Mononuclear cell (primary cell): ENCODE data around the gene TSPAN32. TPM values are rescaled to one million over a fixed set of nuclear protein-coding genes. Genes with fewer than 3 reads are reported as not detected.
"Not testable (repeated sequence)": the region's sequence is repeated elsewhere in the genome, so short reads cannot be mapped to it uniquely, and the experiment has no call there.

Source experiments
- H3K27me3 ChIP-seq: 2 replicates; pipeline ENCODE4 v1.6.0; 2011; ENCODE audit warnings: low read length, control low read depth; ENCODE audit not compliant: insufficient read depth
- H3K4me1 ChIP-seq: 2 replicates; pipeline ENCODE4 v1.5.1; 2011; ENCODE audit warnings: mild to moderate bottlenecking, low read length, control low read depth; ENCODE audit not compliant: insufficient read depth
- H3K4me3 ChIP-seq: 2 replicates; pipeline ENCODE4 v1.5.1; 2011; ENCODE audit warnings: mild to moderate bottlenecking, low read length, moderate library complexity
- H3K9me3 ChIP-seq: 2 replicates; pipeline ENCODE4 v1.5.1; 2011; ENCODE audit warnings: low read depth, mild to moderate bottlenecking, control low read depth, low read length
- total RNA-seq: library from RNA; depleted of rRNA; stranded (reverse); fragments of >200 nt; gene quantifications from one replicate; pipeline ENCODE4 v1.2.3, GENCODE V29; 2012

TSPAN32 gene
- total RNA-seq, 1 donor, result 21.6 TPM

- no peak overlapping the region for H3K4me3 ChIP-seq
Observed at GRCh38 chr11:2271327-2272227, 30.2 kb upstream of the TSPAN32 start.

GRCh38 chr11:2272228-2272945 lies 29.4 kb upstream of the TSPAN32 start:
- H3K27me3 ChIP-seq, result peaks cover 6% of the 10 kb centered on the region
- H3K9me3 ChIP-seq, result no peaks in the 10 kb centered on the region
- no peak overlapping the region for H3K4me3 ChIP-seq
- peaks cover 29% of the 10 kb centered on the region for H3K4me1 ChIP-seq

More at GRCh38 chr11:2271327-2272227, 30.2 kb upstream of the TSPAN32 start:
- Histone ChIP-seq H3K4me1 (peaks cover 37% of the 10 kb centered on the region), H3K9me3 (no peaks in the 10 kb centered on the region), H3K27me3 (peaks cover 6% of the 10 kb centered on the region)

- peaks cover 6% of the 10 kb centered on the region for H3K27me3 ChIP-seq
- peaks cover 25% of the 10 kb centered on the region for H3K4me1 ChIP-seq
- H3K4me3 ChIP-seq, result no peak overlapping the region
- no peaks in the 10 kb centered on the region for H3K9me3 ChIP-seq
Observed at GRCh38 chr11:2272946-2273280, 28.9 kb upstream of the TSPAN32 start.

- Histone ChIP-seq H3K4me1 (peaks cover 21% of the 10 kb centered on the region), H3K27me3 (peaks cover 6% of the 10 kb centered on the region), H3K4me3 (no peak overlapping the region), H3K9me3 (no peaks in the 10 kb centered on the region)
Observed at GRCh38 chr11:2273311-2273710, 28.5 kb upstream of the TSPAN32 start.

DNA sequence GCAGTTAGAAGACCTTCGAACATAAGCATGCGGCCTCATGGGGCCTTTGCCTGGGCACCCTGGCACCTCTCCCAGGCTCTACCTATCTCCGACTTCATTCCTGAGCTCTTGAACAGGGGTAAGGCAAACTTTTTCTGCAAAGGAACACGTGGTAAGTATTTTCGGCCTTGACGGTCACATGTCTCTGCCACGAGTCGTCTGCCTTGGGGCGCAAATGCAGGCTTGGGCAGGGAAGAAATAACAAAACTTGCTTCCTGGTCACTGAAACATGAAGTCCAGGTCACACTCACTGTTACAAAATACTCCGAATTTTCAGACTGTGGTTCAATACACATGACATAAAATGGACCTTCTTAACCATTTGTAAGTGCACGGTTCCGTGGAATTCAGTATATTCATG lies 28.0 kb upstream of the TSPAN32 start:
- no peak overlapping the region for H3K4me3 ChIP-seq
- no peaks in the 10 kb centered on the region for H3K9me3 ChIP-seq
- peaks cover 16% of the 10 kb centered on the region for H3K4me1 ChIP-seq
- H3K27me3 ChIP-seq, result peaks cover 6% of the 10 kb centered on the region

- Histone ChIP-seq H3K4me3 (no peak overlapping the region), H3K4me1 (peaks cover 6% of the 10 kb centered on the region), H3K9me3 (peaks cover 12% of the 10 kb centered on the region), H3K27me3 (peaks cover 6% of the 10 kb centered on the region)
Observed at GRCh38 chr11:2275334-2276279, 26.2 kb upstream of the TSPAN32 start.

GRCh38 chr11:2276280-2277007 lies 25.4 kb upstream of the TSPAN32 start:
- H3K4me1 ChIP-seq, result no peaks in the 10 kb centered on the region
- peaks cover 14% of the 10 kb centered on the region for H3K9me3 ChIP-seq
- no peak overlapping the region for H3K4me3 ChIP-seq
- peaks cover 7% of the 10 kb centered on the region for H3K27me3 ChIP-seq

- peaks cover 19% of the 10 kb centered on the region for H3K9me3 ChIP-seq
Observed at GRCh38 chr11:2277008-2277346, 24.8 kb upstream of the TSPAN32 start.

GRCh38 chr11:2277933-2278523 lies 23.8 kb upstream of the TSPAN32 start:
- H3K4me3 ChIP-seq, result no peak overlapping the region
- H3K4me1 ChIP-seq, result no peaks in the 10 kb centered on the region
- H3K27me3 ChIP-seq, result peaks cover 10% of the 10 kb centered on the region
- H3K9me3 ChIP-seq, result peaks cover 30% of the 10 kb centered on the region

More at GRCh38 chr11:2277008-2277346, 24.8 kb upstream of the TSPAN32 start:
- Histone ChIP-seq H3K4me1 (no peaks in the 10 kb centered on the region), H3K4me3 (no peak overlapping the region), H3K27me3 (peaks cover 5% of the 10 kb centered on the region)

DNA sequence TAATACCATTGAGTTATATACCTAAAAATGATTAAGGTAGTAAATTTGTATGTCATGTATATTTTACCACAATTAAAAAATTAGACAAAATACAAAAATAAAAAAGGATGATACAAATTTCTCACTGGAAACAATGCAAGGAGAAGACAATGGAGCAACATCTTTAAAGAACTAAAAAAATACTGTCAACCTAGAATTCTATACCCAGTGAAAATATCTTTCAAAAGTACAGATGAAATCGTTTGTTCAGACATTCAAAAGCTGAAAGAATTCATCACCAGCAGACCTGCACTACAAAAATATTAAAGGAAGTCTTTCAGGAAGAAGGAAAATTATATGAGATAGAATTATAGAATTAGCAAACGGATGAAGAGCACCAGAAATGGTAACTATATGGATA lies 21.6 kb upstream of the TSPAN32 start:
- H3K4me3 ChIP-seq, result no peak overlapping the region
- H3K4me1 ChIP-seq, result no peaks in the 10 kb centered on the region
- peaks cover 32% of the 10 kb centered on the region for H3K9me3 ChIP-seq
- H3K27me3 ChIP-seq, result peaks cover 10% of the 10 kb centered on the region

DNA sequence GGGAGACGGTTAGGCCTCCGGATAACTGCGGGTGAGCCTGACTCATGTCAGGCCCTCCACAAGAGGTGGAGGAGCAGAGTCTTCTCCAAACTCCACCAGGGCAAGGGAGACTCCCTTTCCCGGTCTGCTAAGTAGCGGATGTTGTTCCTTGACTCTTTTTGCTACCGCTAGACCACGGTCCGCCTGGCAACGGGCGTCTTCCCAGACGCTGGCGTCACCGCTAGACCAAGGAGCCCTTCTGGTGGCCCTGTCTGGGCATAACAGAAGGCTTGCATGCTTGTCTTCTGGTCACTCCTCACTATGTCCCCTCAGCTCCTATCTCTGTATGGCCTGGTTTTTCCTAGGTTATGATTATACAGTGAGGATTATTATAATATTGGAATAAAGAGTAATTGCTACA lies 15.5 kb upstream of the TSPAN32 start:
- not testable (repeated sequence) for H3K4me1 ChIP-seq, H3K4me3 ChIP-seq, H3K27me3 ChIP-seq
- H3K9me3 ChIP-seq, result peaks cover 19% of the 10 kb centered on the region

GRCh38 chr11:2287091-2287490 lies 14.7 kb upstream of the TSPAN32 start:
- H3K4me3 ChIP-seq, result no peak overlapping the region
- H3K9me3 ChIP-seq, result peaks cover 11% of the 10 kb centered on the region
- H3K4me1 ChIP-seq, result peaks cover 6% of the 10 kb centered on the region

GRCh38 chr11:2289350-2289749 lies 12.5 kb upstream of the TSPAN32 start:
- H3K4me1 ChIP-seq, result peaks cover 17% of the 10 kb centered on the region
- H3K4me3 ChIP-seq, result no peak overlapping the region
- no peaks in the 10 kb centered on the region for H3K9me3 ChIP-seq
- no peaks in the 10 kb centered on the region for H3K27me3 ChIP-seq

More at GRCh38 chr11:2287091-2287490, 14.7 kb upstream of the TSPAN32 start:
- peaks cover 4% of the 10 kb centered on the region for H3K27me3 ChIP-seq

- no peak overlapping the region for H3K4me3 ChIP-seq
- no peaks in the 10 kb centered on the region for H3K27me3 ChIP-seq
- H3K4me1 ChIP-seq, result peaks cover 22% of the 10 kb centered on the region
- no peaks in the 10 kb centered on the region for H3K9me3 ChIP-seq
Observed at GRCh38 chr11:2289859-2290258, 12.0 kb upstream of the TSPAN32 start.
